Stomach (tissue), 4 donors: ENCODE results near the gene TIGD6.

Experiments used
- CTCF ChIP-seq, 7 experiments: fragments of 450-650 bp in 4 of 7; fragments of 200-600 bp in 3 of 7; sonication (generic) in 3 of 7; IDR thresholded peaks; one replicate each; pipeline ENCODE4 v1.5.1; 2016 to 2019; ENCODE audit warnings: antibody characterized with exemption in 7 of 7, control low read depth in 2 of 7, mild to moderate bottlenecking in 1 of 7
- EP300 ChIP-seq: sonication (generic); formaldehyde crosslinking; IDR thresholded peaks from one replicate; pipeline ENCODE4 v1.6.1; 2017; ENCODE audit warnings: antibody characterized with exemption
- POLR2A ChIP-seq, 4 donors: fragments of 450-650 bp; IDR thresholded peaks; one replicate each; pipeline ENCODE4 v1.6.1; 2016; ENCODE audit warnings: antibody characterized with exemption in 4 of 4, control low read depth in 2 of 4, mild to moderate bottlenecking in 1 of 4, moderate library complexity in 1 of 4

GRCh38 chr5:150014456-150014855 lies 14.0 kb upstream of the TIGD6 start:
- no peak for TF ChIP-seq POLR2A (IDR thresholded peaks at IDR 0.05)
- TF ChIP-seq CTCF (IDR thresholded peaks at IDR 0.05), result no peak
- no peak for TF ChIP-seq EP300
